ENCODE results near the gene SDC1. TPM values are rescaled to one million over a fixed set of nuclear protein-coding genes. Genes with fewer than 3 reads are reported as not detected.
A peak's percentile ranks its signal among the peaks of the same experiment; 100 is the strongest.

The SDC1 gene
- polyA plus RNA-seq, 1 of the 3 experiments (the other 2 are of a cell fraction) = 122 TPM

- TF ChIP-seq REST (IDR thresholded peaks at IDR 0.05; ENCODE audit: low read depth, low read length) (no peak), RXRA (IDR thresholded peaks at IDR 0.05; ENCODE audit: borderline replicate concordance, low read depth) (no peak), ZBTB33 (IDR thresholded peaks at IDR 0.05; ENCODE audit: borderline replicate concordance, low read depth) (no peak), FOXM1 (IDR thresholded peaks at IDR 0.05; ENCODE audit: low read depth) (no peak), CHD2 (IDR thresholded peaks at IDR 0.05; ENCODE audit: low read length, partially characterized antibody) (no peak), MXI1 (IDR thresholded peaks at IDR 0.05; ENCODE audit: low read depth, low read length) (no peak), TCF12 (IDR thresholded peaks at IDR 0.05) (peak; percentile 70), ELF1 (IDR thresholded peaks at IDR 0.05) (no peak)
Measured at GRCh38 chr2:20231598-20232026, 6.7 kb upstream of the SDC1 start (continued).

GRCh38 chr2:20231159-20231558 lies 6.2 kb upstream of the SDC1 start:
- peaks cover 3% of the 10 kb centered on the region for H3F3A ChIP-seq (replicated peaks; ENCODE audit: insufficient read depth)
- 98% methylated on average over 5 of the region's 6 CpGs for WGBS (ENCODE audit: low lambda C conversion rate)
- TF ChIP-seq ELF1 (IDR thresholded peaks at IDR 0.05) = no peak
- no peak for TF ChIP-seq POLR2AphosphoS5 (IDR thresholded peaks at IDR 0.05; ENCODE audit: low read depth, low read length)
- TF ChIP-seq FOXJ3 (CRISPR knock-in tag; IDR thresholded peaks at IDR 0.05) = no peak
- no peak for TF ChIP-seq FOXM1 (IDR thresholded peaks at IDR 0.05; ENCODE audit: low read depth)
- TF ChIP-seq YY1 (IDR thresholded peaks at IDR 0.05; ENCODE audit: low read depth) = no peak
- no peak for TF ChIP-seq MAX (IDR thresholded peaks at IDR 0.05; ENCODE audit: low read depth)
- no peak for TF ChIP-seq JUND (IDR thresholded peaks at IDR 0.05)
- TF ChIP-seq RCOR1 (IDR thresholded peaks at IDR 0.05; ENCODE audit: low read length) = no peak
- no peak for TF ChIP-seq PBX3 (IDR thresholded peaks at IDR 0.05)
- no peak for TF ChIP-seq ZBTB33 (IDR thresholded peaks at IDR 0.05; ENCODE audit: borderline replicate concordance, low read depth)
- TF ChIP-seq GABPA (IDR thresholded peaks at IDR 0.05; ENCODE audit: low read depth) = no peak
- TF ChIP-seq SMC3 (IDR thresholded peaks at IDR 0.05; ENCODE audit: low read depth, low read length) = no peak
- TF ChIP-seq SIN3A (IDR thresholded peaks at IDR 0.05; ENCODE audit: borderline replicate concordance, low read depth, low read length) = no peak
- no peak for TF ChIP-seq EP300 (IDR thresholded peaks at IDR 0.05; ENCODE audit: borderline replicate concordance in 1 of 2, low read depth in 1 of 2, low read length in 1 of 2)
- no peak for TF ChIP-seq TCF12 (IDR thresholded peaks at IDR 0.05)
- TF ChIP-seq RFX5 (IDR thresholded peaks at IDR 0.05; ENCODE audit: low read length) = no peak
- TF ChIP-seq RAD21 (IDR thresholded peaks at IDR 0.05; ENCODE audit: low read length) = no peak
- TF ChIP-seq FOSL2 (IDR thresholded peaks at IDR 0.05; ENCODE audit: borderline replicate concordance, low read depth) = no peak
- TF ChIP-seq TEAD4 (IDR thresholded peaks at IDR 0.05; ENCODE audit: borderline replicate concordance, insufficient read depth) = no peak
- no peaks in the 10 kb centered on the region for H3K9me3 ChIP-seq
- no peak overlapping the region for H3K4me3 ChIP-seq (ENCODE audit: low read depth in 2 of 2, low read length in 1 of 2)
- no peaks in the 10 kb centered on the region for H3K9me2 ChIP-seq
- no peak overlapping the region; the same call in 1 of the 2 replicates for H3K4me2 ChIP-seq
- no peaks in the 10 kb centered on the region for H3K79me2 ChIP-seq (ENCODE audit: insufficient read depth)
- H3K27ac ChIP-seq (ENCODE audit: low read depth in 2 of 2, low read length in 1 of 2) = no peak overlapping the region
- ChIA-PET POLR2A (no interaction called here), CTCF (interaction anchor here (0.7 to 2.5 kb wide), 5 partner anchors 11 to 309 kb away, joined by 3 to 10 read pairs (median 4); no protein-coding TSS in a partner anchor)
- H4K20me1 ChIP-seq (ENCODE audit: insufficient read depth) = no peaks in the 10 kb centered on the region
- H3K4me1 ChIP-seq (ENCODE audit: control insufficient read depth in 1 of 2, insufficient read depth in 2 of 2, low read depth in 1 of 2, low read length in 1 of 2) = no peaks in the 10 kb centered on the region; a peak in 2 of 4 replicates
- H2AFZ ChIP-seq (ENCODE audit: low read depth) = no peak overlapping the region
- no peaks in the 10 kb centered on the region for H3K27me3 ChIP-seq (ENCODE audit: insufficient read depth)
- no peak overlapping the region for H3K9ac ChIP-seq
- no peak for DNase-seq
- H3K36me3 ChIP-seq (replicated peaks in 1 of 2; ENCODE audit: control insufficient read depth in 1 of 2, insufficient read depth in 2 of 2, low read length in 1 of 2) = no peaks in the 10 kb centered on the region
